Effector CD8-positive, alpha-beta T cell (primary cell): ENCODE measurements around the gene IFT81.

Source experiments
- DNase-seq: peaks from one replicate; lab custom pipeline; 2025; lab: John Stamatoyannopoulos, UW

Gene IFT81

GRCh38 chr12:110157539-110157938 is 33.4 kb downstream of the IFT81 start:
- DNase-seq = no peak

- no peak for DNase-seq
Measured at GRCh38 chr12:110159671-110160245, 35.6 kb downstream of the IFT81 start.

GRCh38 chr12:110165540-110166159 is 41.5 kb downstream of the IFT81 start:
- DNase-seq = no peak

GRCh38 chr12:110168732-110169455 is 44.7 kb downstream of the IFT81 start:
- DNase-seq = no peak

- DNase-seq = no peak
Measured at GRCh38 chr12:110170535-110171185, 46.5 kb downstream of the IFT81 start.

GRCh38 chr12:110171186-110171538 is 47.0 kb downstream of the IFT81 start:
- no peak for DNase-seq

- no peak for DNase-seq
Measured at GRCh38 chr12:110171636-110172035, 47.5 kb downstream of the IFT81 start.

- no peak for DNase-seq
Measured at GRCh38 chr12:110174373-110174996, 50.3 kb downstream of the IFT81 start.

GRCh38 chr12:110175201-110175600 is 51.0 kb downstream of the IFT81 start:
- DNase-seq = no peak

- no peak for DNase-seq
Measured at GRCh38 chr12:110176745-110177144, 52.6 kb downstream of the IFT81 start.

- no peak for DNase-seq
Measured at GRCh38 chr12:110179291-110179690, 55.1 kb downstream of the IFT81 start.

- no peak for DNase-seq
Measured at GRCh38 chr12:110180591-110181005, 56.4 kb downstream of the IFT81 start.

GRCh38 chr12:110182281-110182680 is 58.1 kb downstream of the IFT81 start:
- DNase-seq = no peak

- DNase-seq = no peak
Measured at GRCh38 chr12:110183386-110183785, 59.2 kb downstream of the IFT81 start.

GRCh38 chr12:110185626-110186025 is 61.5 kb downstream of the IFT81 start:
- DNase-seq = no peak

GRCh38 chr12:110186059-110186458 is 61.9 kb downstream of the IFT81 start:
- no peak for DNase-seq

- no peak for DNase-seq
Measured at GRCh38 chr12:110193196-110193595, 69.0 kb downstream of the IFT81 start.

GRCh38 chr12:110197003-110197402 is 72.8 kb downstream of the IFT81 start:
- DNase-seq = no peak

- DNase-seq = no peak
Measured at GRCh38 chr12:110198386-110198785, 74.2 kb downstream of the IFT81 start.

- no peak for DNase-seq
Measured at GRCh38 chr12:110199339-110200123, 75.4 kb downstream of the IFT81 start.

- DNase-seq = no peak
Measured at GRCh38 chr12:110200124-110200417, 75.9 kb downstream of the IFT81 start.

- no peak for DNase-seq
Measured at GRCh38 chr12:110201995-110202394, 77.8 kb downstream of the IFT81 start.
